Right lobe of liver (tissue), 4 donors: ENCODE data around the gene ERVH48-1.
"Not testable (repeated sequence)": the region's sequence is repeated elsewhere in the genome, so short reads cannot be mapped to it uniquely, and the experiment has no call there.

Experiments
- POLR2A ChIP-seq: fragments of 450-650 bp; IDR thresholded peaks from one replicate; pipeline ENCODE4 v1.6.1; 2017; ENCODE audit warnings: antibody characterized with exemption, mild to moderate bottlenecking
- TF ChIP-seq, protein P1 (sequence below), 4 donors: fragments of 200-600 bp in 3 of 4; fragments of 450-650 bp in 1 of 4; IDR thresholded peaks; one replicate each; pipeline versions ENCODE4 v1.5.1 to v1.8.0; 2016 to 2022; ENCODE audit warnings: antibody characterized with exemption in 4 of 4, mild to moderate bottlenecking in 2 of 4
- donor health status: DM: no; HTN: no; CAD: no.
- donor health status: DM: no; HTN: no; CAD: no.
- donor health status: DM: no; HTN: yes; CAD: no.

DNA sequence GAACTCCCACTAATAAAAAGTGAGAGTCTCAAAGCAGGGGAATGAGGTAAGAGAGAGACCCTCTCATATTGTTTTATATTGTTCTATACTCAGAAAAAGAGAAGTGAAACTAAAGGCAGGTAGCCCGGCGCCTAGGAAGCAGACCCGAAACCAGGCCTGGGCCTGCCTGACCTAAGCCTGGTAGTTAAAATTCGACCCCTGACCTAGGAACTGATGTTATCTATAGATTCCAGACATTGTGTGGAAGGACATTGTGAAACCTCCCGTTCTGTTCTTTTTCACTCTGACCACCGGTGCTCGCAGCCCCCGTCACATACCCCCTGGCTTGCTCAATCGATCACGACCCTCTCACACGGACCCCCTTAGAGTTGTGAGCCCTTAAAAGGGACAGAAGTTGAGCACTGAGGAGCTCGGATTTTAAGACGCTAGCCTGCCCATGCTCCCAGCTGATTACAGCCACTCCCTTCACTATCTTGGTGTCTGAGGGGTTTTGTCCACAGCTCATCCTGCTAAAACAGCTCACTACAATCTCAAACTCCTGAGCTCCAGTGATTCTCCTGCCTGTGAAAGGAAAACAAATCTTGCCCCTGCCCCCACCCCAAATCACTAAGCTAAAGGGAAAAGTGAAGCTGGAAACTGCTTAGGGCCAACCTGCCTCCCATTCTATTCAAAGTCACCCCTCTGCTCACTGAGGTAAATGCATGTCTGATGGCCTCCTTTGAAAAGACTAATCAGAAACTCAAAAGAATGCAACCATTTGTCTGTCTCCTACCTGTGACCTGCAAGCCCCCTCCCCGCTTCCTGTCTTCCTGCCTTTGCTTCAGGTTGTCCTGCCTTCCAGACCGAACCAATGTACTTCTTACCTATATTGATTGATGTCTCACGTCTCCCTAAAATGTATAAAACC, 11.9 kb upstream of the ERVH48-1 start:
- TF ChIP-seq, protein P1, sequence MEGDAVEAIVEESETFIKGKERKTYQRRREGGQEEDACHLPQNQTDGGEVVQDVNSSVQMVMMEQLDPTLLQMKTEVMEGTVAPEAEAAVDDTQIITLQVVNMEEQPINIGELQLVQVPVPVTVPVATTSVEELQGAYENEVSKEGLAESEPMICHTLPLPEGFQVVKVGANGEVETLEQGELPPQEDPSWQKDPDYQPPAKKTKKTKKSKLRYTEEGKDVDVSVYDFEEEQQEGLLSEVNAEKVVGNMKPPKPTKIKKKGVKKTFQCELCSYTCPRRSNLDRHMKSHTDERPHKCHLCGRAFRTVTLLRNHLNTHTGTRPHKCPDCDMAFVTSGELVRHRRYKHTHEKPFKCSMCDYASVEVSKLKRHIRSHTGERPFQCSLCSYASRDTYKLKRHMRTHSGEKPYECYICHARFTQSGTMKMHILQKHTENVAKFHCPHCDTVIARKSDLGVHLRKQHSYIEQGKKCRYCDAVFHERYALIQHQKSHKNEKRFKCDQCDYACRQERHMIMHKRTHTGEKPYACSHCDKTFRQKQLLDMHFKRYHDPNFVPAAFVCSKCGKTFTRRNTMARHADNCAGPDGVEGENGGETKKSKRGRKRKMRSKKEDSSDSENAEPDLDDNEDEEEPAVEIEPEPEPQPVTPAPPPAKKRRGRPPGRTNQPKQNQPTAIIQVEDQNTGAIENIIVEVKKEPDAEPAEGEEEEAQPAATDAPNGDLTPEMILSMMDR (IDR thresholded peaks at IDR 0.05), result not testable (repeated sequence)
- not testable (repeated sequence) for TF ChIP-seq POLR2A
